GM21367 (cell line): ENCODE measurements around the gene IGFBP1.

ENCODE experiments used
- ATAC-seq: cut with Tn5 transposase; IDR thresholded peaks from one replicate; pipeline ENCODE4 v1.9.1; 2021; ENCODE audit not compliant: unreplicated experiment

Gene IGFBP1

GRCh38 chr7:45880433-45880860, 7.8 kb upstream of the IGFBP1 start:
- ATAC-seq: no peak

- no peak for ATAC-seq
Measured at GRCh38 chr7:45881280-45881758, 7.0 kb upstream of the IGFBP1 start.

- no peak for ATAC-seq
Measured at GRCh38 chr7:45881759-45882464, 6.4 kb upstream of the IGFBP1 start.

GRCh38 chr7:45882465-45882810, 5.8 kb upstream of the IGFBP1 start:
- no peak for ATAC-seq

GRCh38 chr7:45884136-45884535, 4.2 kb upstream of the IGFBP1 start:
- ATAC-seq: no peak

GRCh38 chr7:45885264-45885882, 2.9 kb upstream of the IGFBP1 start:
- no peak for ATAC-seq

- ATAC-seq: no peak
Measured at GRCh38 chr7:45886931-45887667, 1.2 kb upstream of the IGFBP1 start.

- no peak for ATAC-seq
Measured at GRCh38 chr7:45888993-45889366, 692 bp downstream of the IGFBP1 start.

- ATAC-seq: no peak
Measured at GRCh38 chr7:45889367-45890067, 1.2 kb downstream of the IGFBP1 start.

- no peak for ATAC-seq
Measured at GRCh38 chr7:45890125-45890901, 2.0 kb downstream of the IGFBP1 start.

GRCh38 chr7:45890902-45891461, 2.7 kb downstream of the IGFBP1 start:
- no peak for ATAC-seq

GRCh38 chr7:45891462-45892402, 3.4 kb downstream of the IGFBP1 start:
- no peak for ATAC-seq

GRCh38 chr7:45892407-45893035, 4.2 kb downstream of the IGFBP1 start:
- ATAC-seq: no peak

GRCh38 chr7:45893374-45893995, 5.2 kb downstream of the IGFBP1 start:
- ATAC-seq: no peak

GRCh38 chr7:45893996-45894664, 5.8 kb downstream of the IGFBP1 start:
- ATAC-seq: no peak

- no peak for ATAC-seq
Measured at GRCh38 chr7:45894665-45895062, 6.4 kb downstream of the IGFBP1 start.

GRCh38 chr7:45897042-45897690, 8.9 kb downstream of the IGFBP1 start:
- ATAC-seq: no peak
